CD4-positive, alpha-beta T cell treated with Interleukin-6 for 4 hours (primary cell): ENCODE data around the gene TPBGL.

ENCODE experiments used
- DNase-seq: peaks from one replicate; pipeline ENCODE4 v3.0.0-alpha.2; 2020; ENCODE audit warnings: mixed read lengths

Gene TPBGL

GRCh38 chr11:75246671-75247350 is 6.2 kb downstream of the TPBGL start:
- no peak for DNase-seq

- no peak for DNase-seq
Observed at GRCh38 chr11:75248924-75249256, 8.3 kb downstream of the TPBGL start.

- no peak for DNase-seq
Observed at GRCh38 chr11:75249704-75250103, 9.1 kb downstream of the TPBGL start.

- DNase-seq = no peak
Observed at GRCh38 chr11:75254326-75254725, 13.8 kb downstream of the TPBGL start.

GRCh38 chr11:75260396-75261170 is 20.0 kb downstream of the TPBGL start:
- DNase-seq = no peak

GRCh38 chr11:75261902-75262361 is 21.4 kb downstream of the TPBGL start:
- no peak for DNase-seq

GRCh38 chr11:75262436-75262835 is 21.9 kb downstream of the TPBGL start:
- DNase-seq = no peak

- no peak for DNase-seq
Observed at GRCh38 chr11:75262961-75263852, 22.6 kb downstream of the TPBGL start.

- peak; percentile 52 for DNase-seq
Observed at GRCh38 chr11:75263944-75264349, 23.4 kb downstream of the TPBGL start.

- no peak for DNase-seq
Observed at GRCh38 chr11:75264356-75264755, 23.8 kb downstream of the TPBGL start.

GRCh38 chr11:75264971-75265370 is 24.4 kb downstream of the TPBGL start:
- DNase-seq = no peak

GRCh38 chr11:75265851-75266531 is 25.4 kb downstream of the TPBGL start:
- no peak for DNase-seq

- no peak for DNase-seq
Observed at GRCh38 chr11:75267171-75267970, 26.8 kb downstream of the TPBGL start.

GRCh38 chr11:75268626-75269366 is 28.2 kb downstream of the TPBGL start:
- no peak for DNase-seq

GRCh38 chr11:75269367-75269660 is 28.7 kb downstream of the TPBGL start:
- no peak for DNase-seq

- DNase-seq = no peak
Observed at GRCh38 chr11:75269896-75270295, 29.3 kb downstream of the TPBGL start.

- peak; percentile 57 for DNase-seq
Observed at GRCh38 chr11:75270896-75271418, 30.4 kb downstream of the TPBGL start.

- DNase-seq = no peak
Observed at GRCh38 chr11:75271730-75272129, 31.2 kb downstream of the TPBGL start.

GRCh38 chr11:75272391-75272790 is 31.8 kb downstream of the TPBGL start:
- no peak for DNase-seq

GRCh38 chr11:75272821-75273301 is 32.3 kb downstream of the TPBGL start:
- DNase-seq = no peak
